Stimulated activated CD8-positive, alpha-beta memory T cell treated with anti-CD3 and anti-CD28 coated beads, Interleukin-7, amount 100 ng/mL, for 4 hours (primary cell): ENCODE data around the gene MAP7.

Experiments used
- DNase-seq, 2 donors: peaks; one replicate each; pipeline ENCODE4 v3.0.0-alpha.2; 2020; ENCODE audit warnings: low read depth in 2 of 2

MAP7 gene

GRCh38 chr6:136304410-136304809 is 245.8 kb downstream of the MAP7 start:
- no peak for DNase-seq

GRCh38 chr6:136303516-136303915 is 246.7 kb downstream of the MAP7 start:
- DNase-seq: no peak

GRCh38 chr6:136294621-136295020 is 255.6 kb downstream of the MAP7 start:
- DNase-seq: no peak
